ENCODE data around the gene SERBP1. TPM values are rescaled to one million over a fixed set of nuclear protein-coding genes. Genes with fewer than 3 reads are reported as not detected.

SERBP1 gene
- total RNA-seq, 1 donor from 2014 or later, result 125 TPM

DNA sequence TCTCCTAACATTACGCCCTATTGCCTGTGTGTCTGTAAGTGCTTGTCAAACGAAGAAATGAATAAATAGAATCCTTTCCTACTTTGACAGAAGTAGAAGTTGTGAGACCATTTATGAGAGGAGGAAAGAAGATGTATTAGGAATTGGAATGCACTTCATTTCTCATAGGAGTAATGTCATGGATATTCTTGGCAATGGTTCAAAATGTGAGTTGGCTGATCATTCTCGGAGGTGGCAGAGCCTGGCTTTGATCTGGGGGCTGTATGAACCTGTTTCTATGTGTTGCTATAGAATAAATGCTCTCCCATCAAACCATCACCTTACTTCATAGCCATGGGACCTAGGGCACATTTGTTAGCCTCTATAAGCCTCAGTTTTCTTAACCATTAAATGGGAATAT lies 10.1 kb upstream of the SERBP1 start:
- Histone ChIP-seq H3K4me1 (peaks cover 14% of the 10 kb centered on the region), H3K27me3 (ENCODE audit: low read depth) (no peaks in the 10 kb centered on the region), H3K4me3 (no peak overlapping the region), H3K9me3 (replicated peaks) (no peaks in the 10 kb centered on the region), H3K36me3 (no peaks in the 10 kb centered on the region), H3K27ac (replicated peaks) (no peak overlapping the region)
- TF ChIP-seq, protein P1, sequence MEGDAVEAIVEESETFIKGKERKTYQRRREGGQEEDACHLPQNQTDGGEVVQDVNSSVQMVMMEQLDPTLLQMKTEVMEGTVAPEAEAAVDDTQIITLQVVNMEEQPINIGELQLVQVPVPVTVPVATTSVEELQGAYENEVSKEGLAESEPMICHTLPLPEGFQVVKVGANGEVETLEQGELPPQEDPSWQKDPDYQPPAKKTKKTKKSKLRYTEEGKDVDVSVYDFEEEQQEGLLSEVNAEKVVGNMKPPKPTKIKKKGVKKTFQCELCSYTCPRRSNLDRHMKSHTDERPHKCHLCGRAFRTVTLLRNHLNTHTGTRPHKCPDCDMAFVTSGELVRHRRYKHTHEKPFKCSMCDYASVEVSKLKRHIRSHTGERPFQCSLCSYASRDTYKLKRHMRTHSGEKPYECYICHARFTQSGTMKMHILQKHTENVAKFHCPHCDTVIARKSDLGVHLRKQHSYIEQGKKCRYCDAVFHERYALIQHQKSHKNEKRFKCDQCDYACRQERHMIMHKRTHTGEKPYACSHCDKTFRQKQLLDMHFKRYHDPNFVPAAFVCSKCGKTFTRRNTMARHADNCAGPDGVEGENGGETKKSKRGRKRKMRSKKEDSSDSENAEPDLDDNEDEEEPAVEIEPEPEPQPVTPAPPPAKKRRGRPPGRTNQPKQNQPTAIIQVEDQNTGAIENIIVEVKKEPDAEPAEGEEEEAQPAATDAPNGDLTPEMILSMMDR (IDR thresholded peaks at IDR 0.05; ENCODE audit: borderline replicate concordance), result no peak
- no peak for DNase-seq
- intact Hi-C loops (cut with micrococcal nuclease), result no loop called here

DNA sequence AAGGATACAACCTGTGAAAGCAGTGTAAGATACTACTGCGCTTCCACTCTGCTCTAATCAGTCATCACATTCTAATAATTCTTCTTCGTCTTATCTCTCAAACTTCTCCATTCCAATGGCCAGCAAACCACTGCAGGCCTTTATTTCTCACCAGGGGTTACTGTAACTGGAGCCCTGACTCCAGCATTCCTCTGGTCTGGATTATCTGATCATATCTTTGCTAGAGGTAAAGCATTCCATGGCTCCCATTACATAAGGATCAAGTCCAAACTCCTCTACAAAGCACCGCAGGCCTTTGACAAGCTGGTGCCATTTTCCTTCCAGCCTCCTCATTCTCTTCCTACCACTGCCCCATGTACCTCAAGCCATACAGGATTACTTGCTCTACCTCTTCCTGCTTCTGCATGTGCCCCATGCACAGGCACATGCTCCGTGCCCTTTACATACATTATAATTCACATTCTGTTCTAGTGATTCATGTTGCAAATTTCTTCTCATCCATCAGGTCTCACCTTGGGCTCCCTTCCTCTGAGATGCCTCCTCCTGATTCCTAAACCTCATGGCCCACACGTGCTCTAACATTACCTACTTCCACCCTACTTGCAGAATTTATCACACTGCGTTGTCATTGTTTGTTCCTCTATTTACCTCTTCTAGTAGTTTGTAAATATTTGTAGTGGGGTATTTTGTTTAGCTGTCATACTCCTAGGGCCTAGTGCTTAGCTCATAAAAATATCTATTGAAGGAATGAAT lies 9.3 kb upstream of the SERBP1 start:
- H3K27ac ChIP-seq (replicated peaks), result no peak overlapping the region
- no peaks in the 10 kb centered on the region for H3K27me3 ChIP-seq (ENCODE audit: low read depth)
- no peak overlapping the region for H3K4me3 ChIP-seq
- no peak for DNase-seq
- no peaks in the 10 kb centered on the region for H3K9me3 ChIP-seq (replicated peaks)
- peaks cover 14% of the 10 kb centered on the region for H3K4me1 ChIP-seq
- intact Hi-C loops (cut with micrococcal nuclease), result no loop called here
- no peaks in the 10 kb centered on the region for H3K36me3 ChIP-seq
- TF ChIP-seq, protein P1 (IDR thresholded peaks at IDR 0.05; ENCODE audit: borderline replicate concordance), result no peak

DNA sequence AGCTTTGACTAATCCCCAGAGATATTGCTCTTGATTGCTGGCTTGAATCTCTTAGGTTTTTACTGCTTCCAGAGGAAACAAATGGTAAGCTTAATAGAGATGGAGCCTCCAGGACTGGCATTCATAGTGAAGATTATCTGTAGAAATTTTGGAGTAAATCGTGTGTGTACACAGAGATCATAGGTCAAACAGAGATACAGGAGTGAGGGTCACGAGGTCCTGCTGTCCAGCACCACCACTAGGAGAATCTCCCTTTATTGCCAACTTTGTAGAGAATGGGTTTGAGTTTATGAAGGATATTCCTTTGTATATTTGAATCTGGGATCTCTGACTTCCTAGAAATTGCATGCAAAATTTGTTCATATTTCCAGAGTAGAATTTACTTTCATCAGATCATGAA lies 7.8 kb upstream of the SERBP1 start:
- peaks cover 26% of the 10 kb centered on the region for H3K4me1 ChIP-seq
- no peaks in the 10 kb centered on the region for H3K9me3 ChIP-seq (replicated peaks)
- TF ChIP-seq, protein P1 (IDR thresholded peaks at IDR 0.05; ENCODE audit: borderline replicate concordance), result no peak
- intact Hi-C loops (cut with micrococcal nuclease), result no loop called here
- no peaks in the 10 kb centered on the region for H3K36me3 ChIP-seq
- H3K27me3 ChIP-seq (ENCODE audit: low read depth), result no peaks in the 10 kb centered on the region
- no peak overlapping the region for H3K27ac ChIP-seq (replicated peaks)
- no peak overlapping the region for H3K4me3 ChIP-seq
- no peak for DNase-seq

DNA sequence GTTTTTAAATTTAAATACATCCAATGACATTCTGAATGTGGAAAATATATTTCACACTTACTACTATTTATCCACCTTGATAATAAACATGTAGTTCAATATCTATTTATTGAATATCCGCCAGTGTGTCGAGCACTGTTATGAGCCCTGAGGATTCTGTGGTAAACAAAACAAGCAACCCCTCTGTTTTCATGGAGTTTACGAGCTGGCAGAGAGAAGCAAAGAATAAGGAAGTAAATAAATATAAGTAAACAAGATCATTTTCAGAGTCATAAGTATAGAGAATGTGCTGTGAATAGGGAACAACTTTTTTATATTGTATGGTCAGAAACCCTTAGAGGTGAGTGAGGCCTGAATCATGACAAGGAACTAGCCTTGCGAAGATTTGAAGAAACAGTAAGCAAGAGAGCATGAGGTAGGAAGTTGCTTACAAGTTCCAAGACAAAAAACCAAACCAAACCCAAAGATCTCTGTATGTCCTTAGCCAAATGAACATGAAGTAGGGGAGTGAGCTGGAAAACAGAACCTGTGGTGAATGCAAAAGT lies 6.4 kb upstream of the SERBP1 start:
- H3K4me1 ChIP-seq, result peaks cover 35% of the 10 kb centered on the region
- H3K27ac ChIP-seq (replicated peaks), result no peak overlapping the region
- no peak overlapping the region for H3K4me3 ChIP-seq
- no peak for DNase-seq
- no peaks in the 10 kb centered on the region for H3K27me3 ChIP-seq (ENCODE audit: low read depth)
- TF ChIP-seq, protein P1 (IDR thresholded peaks at IDR 0.05; ENCODE audit: borderline replicate concordance), result no peak
- no peaks in the 10 kb centered on the region for H3K36me3 ChIP-seq
- intact Hi-C loops (cut with micrococcal nuclease), result no loop called here
- H3K9me3 ChIP-seq (replicated peaks), result no peaks in the 10 kb centered on the region

DNA sequence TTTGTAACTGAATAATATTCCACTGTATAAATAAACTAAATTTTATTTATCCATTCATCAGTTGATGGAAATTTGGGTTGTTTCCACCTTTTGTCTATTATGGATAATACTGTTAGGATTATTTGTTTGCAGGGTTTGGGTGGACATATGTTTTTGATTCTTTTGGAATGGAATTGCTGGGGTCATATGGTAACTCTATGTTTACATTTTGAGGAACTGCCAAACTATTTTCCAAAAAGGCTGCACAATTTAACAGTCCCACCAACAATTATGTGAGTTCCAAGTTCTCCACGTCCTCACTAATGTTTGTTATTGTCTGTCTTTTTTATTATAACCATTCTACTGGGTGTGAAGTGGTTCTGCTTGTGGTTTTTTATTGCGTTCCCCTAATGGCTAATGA lies 4.3 kb upstream of the SERBP1 start:
- peaks cover 41% of the 10 kb centered on the region for H3K4me1 ChIP-seq
- H3K4me3 ChIP-seq, result no peak overlapping the region
- no peak for DNase-seq
- H3K36me3 ChIP-seq, result no peaks in the 10 kb centered on the region
- TF ChIP-seq, protein P1 (IDR thresholded peaks at IDR 0.05; ENCODE audit: borderline replicate concordance), result no peak
- no peaks in the 10 kb centered on the region for H3K27me3 ChIP-seq (ENCODE audit: low read depth)
- H3K9me3 ChIP-seq (replicated peaks), result no peaks in the 10 kb centered on the region
- peak overlapping the region; percentile 61 for H3K27ac ChIP-seq (replicated peaks)
- intact Hi-C loops (cut with micrococcal nuclease), result no loop called here
